Right lung (tissue), 5 donors: Measurements from ENCODE around the gene GAP43. TPM values are rescaled to one million over a fixed set of nuclear protein-coding genes. Genes with fewer than 3 reads are reported as not detected.

Experiments
- DNase-seq, 2 donors: peaks; one replicate each; pipeline ENCODE4 v3.0.0-alpha.2; 2013
- polyA plus RNA-seq, 5 donors: library from polyadenylated mRNA; unstranded; fragments of 120-200 nt; gene quantifications; one replicate each; pipeline versions ENCODE4 v1.2.1 to v1.2.3, GENCODE V29; 2013; ENCODE audit warnings: inconsistent platforms in 1 of 5, low replicate concordance in 1 of 5; ENCODE audit not compliant: insufficient read length in 5 of 5, insufficient read depth in 1 of 5

Gene GAP43
- polyA plus RNA-seq, 5 donors: 0.27 to 0.82 (median 0.70) TPM

- no peak for DNase-seq
Observed at GRCh38 chr3:115626721-115627120, 3.4 kb downstream of the GAP43 start.

- no peak for DNase-seq
Observed at GRCh38 chr3:115627180-115628074, 4.1 kb downstream of the GAP43 start.

DNA sequence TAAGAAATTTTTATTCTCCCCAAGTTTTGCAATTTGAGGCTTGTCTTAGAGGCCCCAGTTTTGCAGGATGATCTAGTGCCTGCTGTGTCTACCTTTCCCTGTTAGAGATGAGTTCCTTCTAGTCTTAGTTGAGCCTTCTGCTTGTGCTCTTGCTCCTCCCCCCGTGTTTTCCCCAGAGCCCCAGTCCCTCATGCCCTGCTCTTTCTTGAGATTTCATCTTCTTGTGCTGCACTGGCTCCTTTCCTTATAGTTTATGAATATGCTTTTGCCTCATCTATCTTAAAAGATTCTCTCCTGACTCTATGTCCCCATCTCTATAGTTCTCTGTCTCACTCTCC lies 4.7 kb downstream of the GAP43 start:
- DNase-seq: no peak

DNA sequence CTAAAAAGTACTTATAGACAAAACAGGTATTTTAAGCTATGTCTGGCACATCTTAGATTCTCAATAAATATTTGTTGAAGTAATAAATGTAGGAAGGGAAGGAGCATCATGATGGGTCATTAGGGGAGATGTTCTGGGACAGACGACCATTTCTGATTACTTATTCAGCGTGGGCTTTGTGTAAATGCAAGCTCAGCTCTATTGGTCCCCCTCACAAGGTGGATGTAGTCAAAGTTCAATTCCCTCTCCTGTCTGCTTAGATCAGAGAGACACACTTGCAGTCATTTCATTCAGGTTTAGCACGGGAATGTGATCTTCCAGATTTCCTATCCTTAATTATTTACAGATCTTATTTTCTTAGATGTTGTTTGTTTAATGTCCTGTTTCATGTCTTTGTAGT lies 7.5 kb downstream of the GAP43 start:
- no peak for DNase-seq

- DNase-seq: no peak
Observed at GRCh38 chr3:115632026-115632425, 8.7 kb downstream of the GAP43 start.

- no peak for DNase-seq
Observed at GRCh38 chr3:115633467-115633866, 10.2 kb downstream of the GAP43 start.

DNA sequence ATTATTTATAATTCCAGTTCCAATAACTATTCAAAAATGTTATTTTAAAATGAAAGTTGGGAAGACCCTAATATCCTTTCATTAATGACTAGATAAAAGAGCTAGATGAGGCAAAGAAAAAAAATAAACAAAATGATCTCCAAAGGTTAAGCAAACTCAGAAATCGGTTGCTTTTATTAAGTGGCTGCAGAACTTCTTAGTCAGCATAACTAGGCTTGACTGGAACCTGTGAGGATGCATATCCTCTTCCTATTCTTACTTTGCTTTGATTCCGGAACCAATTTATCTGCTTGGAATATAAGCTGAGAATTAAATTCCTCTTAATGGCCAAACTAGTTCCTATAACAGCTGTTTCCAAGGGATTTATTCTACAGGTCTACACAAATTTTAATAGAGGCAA lies 10.7 kb downstream of the GAP43 start:
- DNase-seq: no peak

GRCh38 chr3:115635406-115635805 lies 12.1 kb downstream of the GAP43 start:
- no peak for DNase-seq

DNA sequence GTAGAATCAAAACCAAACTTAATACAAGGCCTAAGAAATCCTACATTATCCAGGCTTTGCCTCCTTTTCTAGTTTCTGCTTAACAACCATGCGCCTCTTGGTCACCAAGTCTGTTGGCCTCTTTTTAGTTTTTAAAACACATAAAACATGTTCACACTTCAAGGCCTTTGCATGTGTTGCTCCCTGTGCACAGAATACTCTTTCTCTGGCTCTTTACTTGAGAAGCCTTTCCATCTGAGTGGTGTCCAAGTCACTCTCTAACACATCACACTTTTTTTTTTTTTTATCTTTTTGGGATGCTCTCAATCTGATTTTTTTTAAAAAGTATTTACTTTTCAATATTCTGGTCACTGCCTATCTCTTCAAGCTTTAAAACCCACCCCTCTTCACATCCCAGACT lies 14.9 kb downstream of the GAP43 start:
- no peak for DNase-seq

- no peak for DNase-seq
Observed at GRCh38 chr3:115638991-115639390, 15.7 kb downstream of the GAP43 start.

DNA sequence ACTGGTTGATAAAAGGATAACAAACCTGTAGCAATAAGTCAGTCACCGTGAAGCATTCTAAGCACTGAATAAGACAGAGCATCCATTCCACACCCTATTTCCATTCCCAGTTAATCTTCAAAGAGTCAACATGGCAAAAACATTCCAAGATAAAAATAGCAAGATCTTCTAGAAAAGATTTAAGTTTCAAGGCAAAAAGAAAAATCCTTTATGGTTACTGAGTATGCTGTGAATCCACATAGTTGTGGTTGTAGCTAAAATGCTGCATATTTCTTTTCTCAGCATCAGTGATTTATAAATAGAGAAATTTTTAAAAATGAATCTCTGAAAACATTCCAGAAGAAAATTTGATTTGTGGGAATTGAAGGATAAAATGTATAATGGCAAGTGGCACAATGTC lies 21.1 kb downstream of the GAP43 start:
- no peak for DNase-seq

DNA sequence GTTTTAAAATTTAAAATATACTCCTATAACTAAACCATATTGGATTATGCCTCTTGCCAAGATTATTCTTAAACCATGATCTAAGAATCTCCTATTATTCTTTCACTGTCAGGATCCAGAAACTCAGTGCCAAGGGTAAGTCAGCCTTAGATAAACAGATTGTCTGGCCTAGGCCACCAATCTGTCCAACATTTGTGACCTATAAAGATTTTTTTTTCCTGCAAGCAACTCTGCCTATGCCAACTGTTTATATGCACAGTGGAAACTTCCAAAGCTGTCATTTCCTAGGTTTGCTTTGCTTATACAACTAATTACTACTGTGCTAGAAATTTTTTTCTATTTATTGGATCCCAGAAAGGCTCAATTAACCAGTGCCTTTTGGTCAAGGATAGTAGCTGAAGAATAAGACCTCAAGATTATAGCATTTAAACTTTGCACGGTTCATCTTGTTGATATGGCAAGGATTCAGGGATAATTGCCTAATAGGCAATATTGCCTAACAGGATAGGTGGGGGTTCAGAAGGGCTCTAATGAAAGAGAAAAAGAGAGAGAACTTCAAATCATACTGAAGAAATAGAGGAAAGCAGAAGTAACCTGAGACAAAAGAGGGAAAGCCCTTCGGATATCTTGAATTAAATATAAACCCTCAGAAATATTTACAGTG lies 22.8 kb downstream of the GAP43 start:
- DNase-seq: no peak

GRCh38 chr3:115648559-115648958 lies 25.2 kb downstream of the GAP43 start:
- DNase-seq: no peak

- DNase-seq: no peak
Observed at GRCh38 chr3:115651087-115651486, 27.8 kb downstream of the GAP43 start.

- no peak for DNase-seq
Observed at GRCh38 chr3:115651599-115651998, 28.3 kb downstream of the GAP43 start.

DNA sequence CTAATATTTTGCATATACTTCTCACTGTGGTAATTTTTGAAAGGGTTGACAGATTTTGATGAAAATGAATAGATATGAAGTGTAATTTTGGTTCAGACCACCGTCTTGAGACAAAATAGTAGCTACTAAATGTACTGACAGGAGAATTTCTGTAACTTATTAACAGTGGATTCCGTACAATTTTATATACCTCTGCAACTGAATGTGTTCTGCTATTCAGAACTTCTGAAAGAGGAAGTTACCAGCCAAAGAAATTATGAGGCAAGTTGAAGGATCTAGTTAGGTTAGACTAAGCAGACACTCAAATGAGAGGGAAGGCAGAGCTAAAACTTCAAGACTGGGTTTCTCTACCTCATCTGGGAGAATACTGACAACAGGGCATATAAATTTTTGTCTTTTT lies 29.4 kb downstream of the GAP43 start:
- no peak for DNase-seq

GRCh38 chr3:115655761-115656282 lies 32.5 kb downstream of the GAP43 start:
- no peak for DNase-seq

- no peak for DNase-seq
Observed at GRCh38 chr3:115657168-115657567, 33.9 kb downstream of the GAP43 start.

DNA sequence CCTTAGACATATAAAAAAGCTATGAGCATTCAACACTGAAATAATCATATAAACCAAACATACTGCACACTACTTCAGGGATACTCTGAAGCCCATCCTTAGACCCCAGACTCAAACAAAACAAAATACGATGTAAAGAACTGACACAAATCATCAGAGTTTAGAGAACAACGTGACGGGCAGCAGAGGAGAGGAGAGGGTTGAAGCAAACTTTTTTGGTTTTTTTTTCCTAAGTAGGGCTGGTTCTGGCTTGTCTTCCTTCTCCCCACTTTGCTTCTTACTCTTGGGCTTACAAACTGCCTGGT lies 34.7 kb downstream of the GAP43 start:
- DNase-seq: no peak

DNA sequence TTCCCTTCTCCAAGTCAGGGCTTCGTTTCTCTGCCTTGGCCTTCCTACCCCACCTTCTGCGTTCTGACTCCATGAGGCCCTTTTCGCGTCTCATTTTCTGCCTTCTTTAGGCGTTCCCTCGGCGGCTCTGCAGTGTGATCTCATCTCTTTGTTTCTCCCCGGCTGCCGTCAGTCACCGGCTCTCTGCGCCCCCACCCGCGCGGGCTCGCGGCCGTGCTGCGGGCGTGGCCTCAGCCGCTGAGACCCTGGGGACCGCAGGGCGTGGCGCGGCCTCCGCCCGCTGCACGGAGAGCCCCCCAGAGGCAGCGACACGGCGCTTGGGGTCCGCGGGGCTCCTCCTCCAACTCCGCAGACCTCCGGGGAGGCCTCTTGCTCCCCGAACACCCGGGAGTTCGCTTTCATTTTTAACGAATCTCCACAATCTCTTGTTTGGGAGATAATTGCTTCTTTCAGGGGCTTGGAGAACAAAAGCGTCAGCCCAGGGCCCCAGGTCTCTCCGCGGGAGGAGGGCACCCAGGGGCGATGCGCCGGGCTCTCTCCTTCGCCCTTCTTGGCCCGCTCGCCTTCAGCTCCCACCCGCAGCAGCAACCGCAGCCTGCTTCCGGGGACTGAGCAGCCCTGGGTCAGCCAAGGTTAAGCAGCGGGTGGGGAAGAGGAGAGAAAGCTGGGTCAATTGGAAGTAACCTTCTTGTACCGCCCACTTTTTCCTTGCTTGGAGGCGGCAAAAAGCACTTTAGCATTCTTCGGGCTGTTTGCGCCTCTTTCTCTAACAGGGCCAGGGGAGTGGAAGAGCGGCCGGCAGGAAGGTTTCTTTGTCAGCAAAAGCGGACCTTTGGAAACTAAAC lies 35.2 kb downstream of the GAP43 start:
- peak; percentile 85 to 87 for DNase-seq

DNA sequence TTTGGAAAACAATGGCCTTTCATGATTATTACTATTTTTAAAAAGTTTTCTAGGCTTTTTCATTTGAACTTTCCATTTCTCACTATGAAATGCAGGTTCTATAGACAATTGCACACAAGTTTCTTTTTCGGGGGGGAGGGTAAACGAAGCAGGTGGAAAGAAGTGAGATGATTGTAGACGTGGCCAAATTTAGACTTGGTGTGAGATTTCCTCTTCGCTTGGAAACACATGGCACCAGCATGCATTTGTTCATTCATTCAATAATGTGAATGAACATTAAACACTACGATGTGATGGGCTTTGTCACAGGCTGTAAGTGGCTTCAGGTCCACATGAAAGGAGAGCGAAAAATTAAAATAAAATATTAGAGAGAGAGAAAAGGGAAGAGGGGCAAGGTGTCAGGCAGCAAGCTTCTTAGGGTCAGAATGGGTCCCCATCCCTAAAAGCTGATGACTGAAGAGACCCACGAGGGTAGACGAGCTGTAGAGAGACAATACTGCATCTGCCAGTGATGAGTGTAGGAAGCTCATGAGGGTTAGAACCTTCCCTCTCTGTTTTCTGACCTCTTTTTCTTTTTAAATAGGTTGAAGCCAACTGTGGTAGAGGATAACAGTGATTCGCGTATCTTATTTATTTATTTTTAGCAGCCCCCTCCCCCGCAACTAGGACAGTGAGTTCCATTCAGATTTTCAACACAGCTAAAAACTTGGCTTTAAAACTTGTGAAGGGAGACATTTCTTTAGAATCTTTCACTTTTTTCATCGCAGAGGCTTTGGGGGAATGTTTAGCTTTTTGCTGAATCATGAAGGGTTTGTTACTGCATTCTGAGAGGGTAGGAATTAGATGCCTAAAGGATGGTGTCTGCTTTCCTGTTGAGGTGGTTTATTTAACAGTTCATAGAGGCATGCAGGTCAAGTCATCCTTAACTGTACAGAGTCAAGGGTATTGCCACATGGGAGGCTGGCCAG lies 36.2 kb downstream of the GAP43 start:
- DNase-seq: no peak
